Duodenal mucosa (tissue), 2 donors: ENCODE data around the gene RASSF1.
A peak's percentile ranks its signal among the peaks of the same experiment; 100 is the strongest.

ENCODE experiments used
- H3K27ac ChIP-seq: one replicate; pipeline ENCODE4 v1.7.0; 2013; ENCODE audit warnings: low read depth, low read length
- H3K27me3 ChIP-seq, 2 donors: one replicate each; pipeline ENCODE4 v1.7.0; 2013; ENCODE audit warnings: low read length in 2 of 2, control low read depth in 1 of 2; ENCODE audit not compliant: insufficient read depth in 2 of 2, control insufficient read depth in 1 of 2
- H3K36me3 ChIP-seq, 2 donors: one replicate each; pipeline ENCODE4 v1.7.0; 2013; ENCODE audit warnings: low read length in 2 of 2, control low read depth in 1 of 2; ENCODE audit not compliant: insufficient read depth in 2 of 2, control insufficient read depth in 1 of 2
- H3K4me1 ChIP-seq, 2 donors: one replicate each; pipeline ENCODE4 v1.7.0; 2013; ENCODE audit warnings: low read length in 2 of 2, control low read depth in 1 of 2; ENCODE audit not compliant: insufficient read depth in 2 of 2, control insufficient read depth in 1 of 2
- H3K4me3 ChIP-seq, 2 donors: one replicate each; pipeline ENCODE4 v1.7.0; 2013; ENCODE audit warnings: low read length in 2 of 2, low read depth in 1 of 2
- H3K9ac ChIP-seq, 2 donors: one replicate each; pipeline ENCODE4 v1.7.0; 2013; ENCODE audit warnings: low read length in 2 of 2, low read depth in 1 of 2
- H3K9me3 ChIP-seq, 2 donors: one replicate each; pipeline ENCODE4 v1.7.0; 2013; ENCODE audit warnings: low read length in 2 of 2, control low read depth in 1 of 2; ENCODE audit not compliant: control insufficient read depth in 1 of 2

RASSF1 gene

DNA sequence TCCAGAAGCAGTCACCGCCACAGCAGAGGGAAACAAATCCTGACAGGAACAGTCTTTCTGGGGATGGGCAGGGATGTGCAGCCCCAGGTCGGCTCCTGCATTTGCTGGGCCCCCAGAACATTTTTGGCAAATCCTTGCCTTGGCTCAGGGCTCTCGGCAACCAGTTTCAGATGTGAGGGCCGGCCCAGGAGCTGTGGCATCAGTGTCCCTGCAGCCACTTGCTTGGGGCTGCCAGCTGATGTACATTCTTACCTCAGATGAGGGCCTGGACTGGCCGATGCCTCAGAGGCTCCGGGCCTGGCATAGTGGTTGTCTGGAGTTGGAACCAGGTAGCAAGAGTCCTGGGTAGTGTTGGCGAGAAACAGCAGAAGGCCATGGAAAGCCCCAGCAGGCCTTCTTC, 14.2 kb upstream of the RASSF1 start:
- peaks cover 57 to 63% of the 10 kb centered on the region in 2 donors for H3K4me1 ChIP-seq
- no peaks in the 10 kb centered on the region for H3K9me3 ChIP-seq
- no peak overlapping the region for H3K27ac ChIP-seq
- H3K4me3 ChIP-seq: no peak overlapping the region
- H3K27me3 ChIP-seq: no peaks in the 10 kb centered on the region
- H3K36me3 ChIP-seq: peaks cover 30 to 39% of the 10 kb centered on the region in 2 donors
- no peak overlapping the region for H3K9ac ChIP-seq

GRCh38 chr3:50354186-50354764, 13.6 kb upstream of the RASSF1 start:
- Histone ChIP-seq H3K4me1 (peaks cover 60 to 66% of the 10 kb centered on the region in 2 donors), H3K36me3 (peaks cover 30 to 39% of the 10 kb centered on the region in 2 donors), H3K27me3 (no peaks in the 10 kb centered on the region), H3K4me3 (no peak overlapping the region), H3K9me3 (no peaks in the 10 kb centered on the region), H3K27ac (no peak overlapping the region), H3K9ac (no peak overlapping the region)

DNA sequence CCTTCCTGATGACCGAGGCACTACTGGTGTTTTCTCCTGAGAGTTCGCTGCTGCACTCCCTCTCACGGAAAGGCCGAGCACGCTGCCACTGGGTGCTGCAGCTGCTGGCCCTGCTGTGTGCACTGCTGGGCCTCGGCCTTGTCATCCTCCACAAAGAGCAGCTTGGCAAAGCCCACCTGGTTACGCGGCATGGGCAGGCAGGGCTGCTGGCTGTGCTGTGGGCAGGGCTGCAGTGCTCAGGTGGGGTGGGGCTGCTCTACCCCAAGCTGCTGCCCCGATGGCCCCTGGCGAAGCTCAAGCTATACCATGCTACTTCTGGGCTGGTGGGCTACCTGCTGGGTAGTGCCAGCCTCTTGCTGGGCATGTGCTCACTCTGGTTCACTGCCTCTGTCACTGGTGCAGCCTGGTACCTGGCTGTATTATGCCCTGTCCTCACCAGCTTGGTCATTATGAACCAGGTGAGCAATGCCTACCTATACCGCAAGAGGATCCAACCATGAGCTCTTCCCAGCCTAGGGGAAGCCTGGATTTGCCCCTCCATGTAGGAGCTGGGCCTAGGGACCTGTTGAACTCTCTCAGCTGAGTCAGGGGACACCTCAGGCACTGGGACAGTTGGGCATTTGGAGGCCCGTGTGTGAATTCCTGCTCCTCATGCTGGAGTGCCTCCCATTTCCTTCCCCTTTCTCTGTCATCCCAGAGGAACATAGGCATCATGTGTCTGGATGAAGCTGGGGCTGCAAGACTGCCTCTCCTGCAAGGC, 12.8 kb upstream of the RASSF1 start:
- peaks cover 30 to 42% of the 10 kb centered on the region in 2 donors for H3K36me3 ChIP-seq
- H3K4me3 ChIP-seq: no peak overlapping the region
- no peaks in the 10 kb centered on the region for H3K27me3 ChIP-seq
- H3K9ac ChIP-seq: no peak overlapping the region
- H3K4me1 ChIP-seq: peaks cover 61 to 62% of the 10 kb centered on the region in 2 donors
- no peaks in the 10 kb centered on the region for H3K9me3 ChIP-seq
- no peak overlapping the region for H3K27ac ChIP-seq

DNA sequence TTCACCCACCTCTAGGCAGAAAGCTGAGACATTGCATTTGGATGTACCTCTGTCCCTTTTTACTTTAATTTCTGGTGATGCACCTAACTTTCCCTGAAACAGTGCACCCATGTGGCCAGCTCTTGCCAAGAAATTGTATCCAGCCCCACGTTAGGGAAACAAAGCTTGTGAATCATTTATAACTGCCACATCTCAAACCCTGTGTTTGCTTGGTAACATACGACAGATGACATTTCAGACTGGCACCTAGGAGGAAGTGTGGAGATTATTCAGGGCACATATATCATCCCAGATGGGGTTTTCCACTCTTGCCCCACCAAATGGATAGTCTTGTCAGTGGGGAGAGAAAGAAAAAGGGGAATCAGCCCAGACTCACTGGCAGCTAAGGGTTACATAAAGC, 12.1 kb upstream of the RASSF1 start:
- Histone ChIP-seq H3K9me3 (no peaks in the 10 kb centered on the region), H3K9ac (no peak overlapping the region), H3K4me3 (no peak overlapping the region), H3K4me1 (peaks cover 55% of the 10 kb centered on the region in 2 donors), H3K27ac (no peak overlapping the region), H3K36me3 (peaks cover 30 to 48% of the 10 kb centered on the region in 2 donors), H3K27me3 (no peaks in the 10 kb centered on the region)

DNA sequence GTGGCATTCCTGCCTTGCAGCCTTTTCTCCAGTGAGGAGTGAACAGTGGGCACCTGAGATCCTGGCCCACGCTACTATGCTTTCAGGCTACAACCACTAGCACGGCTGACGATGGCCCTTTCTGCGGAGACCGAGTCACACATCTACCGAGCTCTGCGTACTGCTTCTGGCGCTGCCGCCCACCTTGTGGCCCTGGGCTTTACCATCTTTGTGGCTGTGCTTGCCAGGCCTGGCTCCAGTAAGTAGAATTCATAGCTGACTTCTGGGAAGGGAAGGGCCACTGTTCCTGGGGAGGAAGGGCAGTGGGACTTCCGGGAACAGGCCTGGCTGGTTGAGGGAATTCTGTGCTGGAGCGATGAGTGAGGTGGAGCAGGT, 10.7 kb upstream of the RASSF1 start:
- peak overlapping the region; percentile 98 for H3K27ac ChIP-seq
- peak overlapping the region; percentile 69 to 76 for H3K9ac ChIP-seq
- peaks cover 24 to 50% of the 10 kb centered on the region in 2 donors for H3K36me3 ChIP-seq
- H3K4me1 ChIP-seq: peaks cover 40 to 46% of the 10 kb centered on the region in 2 donors
- H3K4me3 ChIP-seq: peak overlapping the region; percentile 87 to 91
- no peaks in the 10 kb centered on the region for H3K9me3 ChIP-seq
- no peaks in the 10 kb centered on the region for H3K27me3 ChIP-seq

GRCh38 chr3:50350527-50351322, 10.1 kb upstream of the RASSF1 start, which contains the start of the genes CYB561D2 and NPRL2:
Gene CYB561D2 (plus strand): TSS chr3:50350862. CDS start chr3:50351434, 572 bp downstream.
Gene NPRL2 (minus strand): TSS chr3:50350775. CDS start chr3:50350652, 123 bp downstream.
- peak within 1 kb of the TSS; percentile 69 to 76 for H3K9ac ChIP-seq
- no peaks in the 10 kb centered on the region for H3K27me3 ChIP-seq
- H3K9me3 ChIP-seq: no peaks in the 10 kb centered on the region
- peaks cover 38 to 43% of the 10 kb centered on the region in 2 donors for H3K4me1 ChIP-seq
- peaks cover 20 to 44% of the 10 kb centered on the region in 2 donors for H3K36me3 ChIP-seq
- H3K27ac ChIP-seq: peak within 1 kb of the TSS; percentile 98
- peak within 1 kb of the TSS; percentile 87 to 91 for H3K4me3 ChIP-seq

DNA sequence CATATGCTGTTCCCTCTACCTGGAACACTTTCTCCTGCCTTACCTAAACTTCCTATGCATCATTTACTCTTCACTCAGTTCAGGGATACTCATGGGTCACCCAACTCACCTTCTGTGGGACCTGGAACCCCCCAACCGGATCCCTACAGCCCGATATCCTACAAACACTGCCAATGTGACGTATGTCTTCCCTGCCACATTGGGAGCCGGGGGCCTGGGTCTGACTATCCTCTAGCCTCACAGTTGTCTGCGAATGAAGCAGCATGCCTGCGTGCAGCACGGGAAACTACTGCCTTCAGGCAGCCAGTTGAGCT, 9.5 kb upstream of the RASSF1 start:
- no peaks in the 10 kb centered on the region for H3K9me3 ChIP-seq
- peaks cover 36 to 43% of the 10 kb centered on the region in 2 donors for H3K4me1 ChIP-seq
- peak overlapping the region; percentile 69 to 76 for H3K9ac ChIP-seq
- peak overlapping the region; percentile 87 to 91 for H3K4me3 ChIP-seq
- no peaks in the 10 kb centered on the region for H3K27me3 ChIP-seq
- peak overlapping the region; percentile 98 for H3K27ac ChIP-seq
- peaks cover 15 to 38% of the 10 kb centered on the region in 2 donors for H3K36me3 ChIP-seq

GRCh38 chr3:50347187-50347813, 6.7 kb upstream of the RASSF1 start:
- Histone ChIP-seq H3K9ac (peak overlapping the region in 1 of 2 donors; percentile 45), H3K4me3 (no peak overlapping the region), H3K27ac (no peak overlapping the region), H3K9me3 (no peaks in the 10 kb centered on the region), H3K27me3 (no peaks in the 10 kb centered on the region), H3K4me1 (peaks cover 39 to 46% of the 10 kb centered on the region in 2 donors), H3K36me3 (peaks cover 0 to 13% of the 10 kb centered on the region in 2 donors)

GRCh38 chr3:50345586-50346234, 5.1 kb upstream of the RASSF1 start, which contains the start of gene ZMYND10:
Gene ZMYND10 (minus strand): TSS chr3:50345732. CDS start chr3:50345579, 153 bp downstream.
- no peaks in the 10 kb centered on the region for H3K9me3 ChIP-seq
- peak within 1 kb of the TSS in 1 of 2 donors; percentile 63 for H3K9ac ChIP-seq
- peaks cover 36 to 44% of the 10 kb centered on the region in 2 donors for H3K4me1 ChIP-seq
- H3K36me3 ChIP-seq: peaks cover 0 to 13% of the 10 kb centered on the region in 2 donors
- H3K27me3 ChIP-seq: no peaks in the 10 kb centered on the region
- no peak within 1 kb of the TSS for H3K27ac ChIP-seq
- H3K4me3 ChIP-seq: peak within 1 kb of the TSS; percentile 48 to 66
